Measurements from ENCODE around the gene CRBN.
A peak's percentile ranks its signal among the peaks of the same experiment; 100 is the strongest.

CRBN gene

DNA sequence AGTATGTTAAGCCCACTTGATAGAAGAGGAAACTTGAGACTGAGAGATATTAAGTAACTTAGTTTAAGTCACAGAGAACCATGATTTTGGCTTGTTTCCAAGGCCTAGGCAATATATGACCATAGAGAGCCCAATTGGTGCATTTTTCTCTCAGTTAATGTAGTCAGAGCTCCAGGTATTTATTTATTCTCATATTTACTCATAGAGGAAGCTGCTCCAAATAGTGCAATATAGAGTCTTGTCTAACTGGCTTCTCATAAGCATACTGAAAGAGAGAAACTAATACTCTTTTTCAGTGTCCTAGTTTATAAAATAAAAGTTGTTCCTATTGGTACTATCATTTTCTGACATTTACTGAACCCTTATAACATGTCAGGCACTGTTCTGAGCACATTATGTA lies 37.6 kb downstream of the CRBN start:
- in situ Hi-C loops (cut with HindIII; ENCODE audit: low sequenced_read_pairs), result no loop called here
- no peak for DNase-seq (ENCODE audit: low read depth, low spot score)
- no peak overlapping the region for H3K4me3 ChIP-seq (ENCODE audit: low read depth, low read length)
- TF ChIP-seq, protein P1, sequence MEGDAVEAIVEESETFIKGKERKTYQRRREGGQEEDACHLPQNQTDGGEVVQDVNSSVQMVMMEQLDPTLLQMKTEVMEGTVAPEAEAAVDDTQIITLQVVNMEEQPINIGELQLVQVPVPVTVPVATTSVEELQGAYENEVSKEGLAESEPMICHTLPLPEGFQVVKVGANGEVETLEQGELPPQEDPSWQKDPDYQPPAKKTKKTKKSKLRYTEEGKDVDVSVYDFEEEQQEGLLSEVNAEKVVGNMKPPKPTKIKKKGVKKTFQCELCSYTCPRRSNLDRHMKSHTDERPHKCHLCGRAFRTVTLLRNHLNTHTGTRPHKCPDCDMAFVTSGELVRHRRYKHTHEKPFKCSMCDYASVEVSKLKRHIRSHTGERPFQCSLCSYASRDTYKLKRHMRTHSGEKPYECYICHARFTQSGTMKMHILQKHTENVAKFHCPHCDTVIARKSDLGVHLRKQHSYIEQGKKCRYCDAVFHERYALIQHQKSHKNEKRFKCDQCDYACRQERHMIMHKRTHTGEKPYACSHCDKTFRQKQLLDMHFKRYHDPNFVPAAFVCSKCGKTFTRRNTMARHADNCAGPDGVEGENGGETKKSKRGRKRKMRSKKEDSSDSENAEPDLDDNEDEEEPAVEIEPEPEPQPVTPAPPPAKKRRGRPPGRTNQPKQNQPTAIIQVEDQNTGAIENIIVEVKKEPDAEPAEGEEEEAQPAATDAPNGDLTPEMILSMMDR (IDR thresholded peaks at IDR 0.05; ENCODE audit: low read depth, low read length), result no peak

GRCh38 chr3:3137526-3137925 lies 42.0 kb downstream of the CRBN start:
- no peak for DNase-seq (ENCODE audit: low read depth, low spot score)
- in situ Hi-C loops (cut with HindIII; ENCODE audit: low sequenced_read_pairs), result no loop called here
- TF ChIP-seq, protein P1 (IDR thresholded peaks at IDR 0.05; ENCODE audit: low read depth, low read length), result no peak

DNA sequence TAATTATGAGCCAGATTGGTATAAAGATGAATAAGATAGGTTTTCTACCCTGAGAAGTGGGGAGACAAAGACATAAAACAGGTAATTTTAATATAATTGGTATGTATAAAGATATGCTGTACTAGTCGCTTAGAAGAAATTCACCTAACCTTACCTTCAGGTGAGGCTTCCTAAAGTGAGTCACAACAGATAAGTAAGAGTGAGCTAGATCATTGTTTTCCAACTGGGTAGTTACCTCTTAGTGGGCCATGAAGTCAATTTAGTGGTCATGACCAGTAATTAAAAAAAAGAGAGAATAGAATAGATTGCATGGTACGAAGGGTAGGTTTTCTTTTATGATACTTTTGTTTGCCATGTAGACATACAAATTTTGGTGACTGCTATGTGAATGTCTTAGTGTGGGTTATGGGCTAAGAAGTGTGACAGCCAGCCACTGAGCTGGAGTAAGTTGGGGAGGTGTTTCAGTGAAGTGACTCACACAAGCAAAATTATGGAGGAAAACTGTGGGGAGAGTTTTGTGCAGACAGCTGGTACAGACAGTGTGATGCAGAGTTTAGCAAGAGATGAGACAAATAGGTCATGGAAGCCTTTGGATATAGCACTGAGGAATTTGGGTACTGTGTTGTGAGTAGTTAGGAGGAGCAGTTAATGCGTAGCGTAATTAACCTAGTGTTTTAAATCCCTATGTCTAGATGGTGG lies 44.6 kb downstream of the CRBN start:
- DNase-seq (ENCODE audit: low read depth, low spot score), result no peak
- in situ Hi-C loops (cut with HindIII; ENCODE audit: low sequenced_read_pairs), result no loop called here
- TF ChIP-seq, protein P1 (IDR thresholded peaks at IDR 0.05; ENCODE audit: low read depth, low read length), result no peak
- H3K4me3 ChIP-seq (ENCODE audit: low read depth, low read length), result no peak overlapping the region

More at GRCh38 chr3:3137526-3137925, 42.0 kb downstream of the CRBN start:
- no peak overlapping the region for H3K4me3 ChIP-seq (ENCODE audit: low read depth, low read length)

DNA sequence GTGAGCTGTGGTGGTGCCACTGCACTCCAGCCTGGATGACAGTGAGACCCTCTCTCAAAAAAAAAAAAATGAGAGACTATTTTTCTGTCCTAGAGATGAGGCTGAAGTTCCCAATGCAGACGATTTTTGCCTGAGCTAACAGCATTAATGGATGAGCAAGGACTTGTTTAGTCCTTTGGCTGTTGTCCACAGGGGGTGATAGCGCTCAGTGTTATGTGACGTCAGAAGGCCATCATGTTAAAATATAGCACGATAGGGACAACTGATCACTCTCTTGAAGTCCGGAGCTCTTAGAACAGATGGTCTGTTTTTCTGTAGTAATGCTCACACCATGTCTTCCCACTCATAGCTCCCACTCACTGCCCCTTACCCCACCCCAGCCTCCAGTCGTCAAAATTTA lies 46.0 kb downstream of the CRBN start:
- TF ChIP-seq, protein P1 (IDR thresholded peaks at IDR 0.05; ENCODE audit: low read depth, low read length), result no peak
- no peak overlapping the region for H3K4me3 ChIP-seq (ENCODE audit: low read depth, low read length)
- in situ Hi-C loops (cut with HindIII; ENCODE audit: low sequenced_read_pairs), result no loop called here
- no peak for DNase-seq (ENCODE audit: low read depth, low spot score)

DNA sequence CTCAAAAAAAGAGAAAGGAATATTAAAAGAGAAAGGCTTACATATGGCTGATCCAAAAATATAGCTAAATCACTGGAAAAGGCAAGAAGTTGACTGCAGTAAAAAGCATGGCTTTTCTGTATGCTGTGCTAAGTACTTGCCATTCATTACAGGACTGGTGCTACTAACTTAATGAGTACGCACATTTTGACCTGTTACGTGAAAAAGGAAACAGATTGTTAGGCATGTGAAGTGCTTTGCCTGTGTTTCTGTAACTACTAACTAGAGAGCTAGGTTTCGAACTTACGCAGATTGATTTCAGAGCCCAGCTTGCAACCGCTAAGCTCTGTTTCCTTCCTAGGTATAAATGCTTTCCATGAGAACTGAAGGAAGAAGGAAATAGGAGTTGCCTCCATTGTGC lies 49.9 kb downstream of the CRBN start:
- TF ChIP-seq, protein P1 (IDR thresholded peaks at IDR 0.05; ENCODE audit: low read depth, low read length), result no peak
- in situ Hi-C loops (cut with HindIII; ENCODE audit: low sequenced_read_pairs), result no loop called here
- no peak overlapping the region for H3K4me3 ChIP-seq (ENCODE audit: low read depth, low read length)
- no peak for DNase-seq (ENCODE audit: low read depth, low spot score)

GRCh38 chr3:3127432-3128010 lies 52.0 kb downstream of the CRBN start:
- in situ Hi-C loops (cut with HindIII; ENCODE audit: low sequenced_read_pairs), result no loop called here
- no peak for DNase-seq (ENCODE audit: low read depth, low spot score)
- peak overlapping the region; percentile 89 for H3K4me3 ChIP-seq (ENCODE audit: low read depth, low read length)
- TF ChIP-seq, protein P1 (IDR thresholded peaks at IDR 0.05; ENCODE audit: low read depth, low read length), result no peak

All from astrocyte of the spinal cord (primary cell).